GM18907 (cell line): ENCODE results near the gene ALK.

Source experiments
- ATAC-seq: cut with Tn5 transposase; IDR thresholded peaks from one replicate; pipeline ENCODE4 v1.9.1; 2021; ENCODE audit warnings: mild to moderate bottlenecking, moderate library complexity; ENCODE audit not compliant: unreplicated experiment

The ALK gene

DNA sequence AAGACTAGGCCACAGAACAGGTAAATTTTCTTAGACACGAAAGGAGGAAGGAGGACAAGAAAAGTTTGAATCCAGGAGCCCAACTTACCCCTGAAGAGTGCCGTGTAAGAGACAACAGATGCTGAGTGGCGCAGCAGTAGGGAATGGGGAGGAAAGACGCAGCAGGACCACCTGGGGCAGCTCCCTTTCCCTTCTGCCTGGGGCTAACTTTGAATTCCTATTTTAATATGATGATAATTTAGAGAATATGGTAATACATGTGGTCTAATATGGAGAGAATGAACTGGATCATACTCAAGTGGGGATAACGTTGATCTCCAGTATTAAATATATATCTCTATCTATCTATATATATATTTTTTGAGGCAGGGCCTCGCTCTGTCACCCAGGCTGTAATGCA is 736.9 kb downstream of the ALK start:
- no peak for ATAC-seq

DNA sequence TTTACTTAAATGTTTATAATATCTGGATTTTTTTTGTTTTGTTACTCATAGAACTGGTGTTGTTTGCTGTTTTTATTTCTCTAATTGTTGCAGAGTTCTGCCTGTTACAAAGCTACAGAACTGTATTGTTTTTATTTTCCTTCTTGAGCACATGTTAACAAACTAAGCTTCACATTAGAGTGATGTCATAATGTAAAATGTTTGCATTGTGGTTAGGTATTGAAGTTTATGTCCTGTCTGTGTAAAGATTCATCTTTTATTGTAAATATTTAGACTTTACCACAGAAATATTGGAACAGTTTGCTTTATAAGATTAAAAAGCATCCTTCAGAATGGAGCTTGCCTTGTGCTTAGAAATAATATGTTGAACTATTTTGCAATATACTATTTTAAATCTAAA is 738.5 kb downstream of the ALK start:
- ATAC-seq: no peak

DNA sequence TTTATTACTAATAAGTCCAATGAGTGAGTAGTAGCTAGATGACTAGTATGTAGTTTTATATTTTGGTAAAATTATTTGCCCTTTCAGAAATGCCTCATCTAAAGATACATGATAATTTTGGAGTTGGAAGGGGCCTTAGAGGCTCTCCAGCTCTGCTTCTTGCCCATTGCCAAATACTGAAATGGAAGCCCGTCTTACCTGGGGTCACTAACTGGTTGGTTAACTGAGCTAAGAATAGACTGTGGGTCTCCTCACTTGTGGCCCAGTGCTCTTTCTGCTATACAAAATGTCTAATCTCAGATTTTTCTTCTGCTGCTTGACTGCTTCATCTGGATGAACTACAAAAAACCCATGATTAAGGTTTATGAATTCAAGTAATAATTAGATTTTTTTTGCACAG is 739.1 kb downstream of the ALK start:
- no peak for ATAC-seq

- no peak for ATAC-seq
Observed at GRCh38 chr2:29175338-29175737, 746.0 kb downstream of the ALK start.

DNA sequence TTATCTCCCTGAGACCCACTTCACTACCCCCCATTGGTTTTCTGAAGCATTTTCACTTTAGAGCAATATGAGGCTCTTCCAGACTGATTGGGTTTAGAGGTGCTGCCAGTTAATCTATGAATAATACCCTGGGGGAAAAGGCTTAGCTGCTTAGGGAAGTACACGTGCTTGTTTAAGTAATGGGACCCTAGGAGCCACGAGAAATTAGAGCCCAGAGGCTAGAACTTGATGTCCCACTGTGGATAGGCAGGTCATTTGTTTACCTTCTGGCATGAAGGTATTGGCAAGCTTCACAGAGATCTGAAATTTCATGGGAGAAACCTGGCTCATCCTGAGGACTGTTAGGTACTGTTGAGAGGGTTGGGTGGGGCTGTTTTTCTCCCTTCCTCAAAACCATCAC is 746.4 kb downstream of the ALK start:
- ATAC-seq: no peak

GRCh38 chr2:29166242-29167039 is 754.9 kb downstream of the ALK start:
- no peak for ATAC-seq

GRCh38 chr2:29165362-29166241 is 755.8 kb downstream of the ALK start:
- ATAC-seq: no peak

DNA sequence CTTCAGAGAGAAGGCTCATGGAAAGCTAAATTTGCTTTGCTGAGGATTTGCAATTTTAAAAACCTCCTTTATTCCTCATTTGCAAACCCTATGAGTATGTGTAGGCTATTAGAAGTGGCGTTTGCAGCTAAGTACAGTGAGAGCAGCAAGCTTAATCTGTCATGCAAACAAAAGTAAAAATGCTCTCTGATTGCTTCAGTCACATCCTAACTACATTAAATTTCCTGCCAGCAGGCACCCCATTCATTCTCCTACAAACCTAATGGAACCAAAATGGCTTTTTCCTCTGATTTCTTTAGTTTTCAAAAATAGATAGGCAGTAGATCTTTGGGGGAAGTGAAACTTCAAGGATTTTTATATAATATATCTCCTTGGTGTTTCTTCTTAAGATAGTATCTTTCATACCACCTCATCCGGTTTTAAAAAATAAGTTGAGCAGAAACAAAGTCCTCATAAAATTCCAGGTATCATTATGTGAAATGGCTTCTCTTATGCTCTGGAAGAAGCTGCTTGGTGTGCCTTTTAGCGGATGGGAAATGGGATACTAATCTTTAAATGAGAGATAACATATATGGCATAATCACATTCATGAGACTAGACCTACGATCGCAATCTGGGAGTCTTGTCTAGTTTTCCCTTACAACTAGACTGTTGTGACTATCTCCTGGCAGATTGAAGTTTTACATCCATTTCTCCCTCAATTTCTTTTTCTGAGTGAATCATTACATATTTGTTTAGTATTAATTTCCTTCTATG is 757.1 kb downstream of the ALK start:
- no peak for ATAC-seq

GRCh38 chr2:29162204-29162928 is 759.0 kb downstream of the ALK start:
- no peak for ATAC-seq

DNA sequence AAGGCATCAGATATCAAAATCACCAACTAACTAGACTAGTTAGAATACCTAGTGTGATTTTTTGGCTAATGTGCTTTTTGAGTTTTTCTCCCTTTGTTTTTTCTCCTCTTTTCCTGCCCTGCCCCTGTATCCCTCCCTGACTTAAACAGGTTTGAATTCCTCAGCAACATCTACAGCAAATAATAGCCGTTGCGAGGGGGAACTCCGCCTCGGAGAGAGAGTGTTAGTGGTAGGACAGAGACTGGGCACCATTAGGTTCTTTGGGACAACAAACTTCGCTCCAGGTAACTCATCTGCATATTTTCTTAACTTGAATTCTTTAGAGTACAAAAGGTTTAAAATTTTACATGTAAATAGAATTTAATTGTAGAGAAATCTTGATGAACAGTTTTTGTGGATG is 761.2 kb downstream of the ALK start:
- ATAC-seq: no peak

DNA sequence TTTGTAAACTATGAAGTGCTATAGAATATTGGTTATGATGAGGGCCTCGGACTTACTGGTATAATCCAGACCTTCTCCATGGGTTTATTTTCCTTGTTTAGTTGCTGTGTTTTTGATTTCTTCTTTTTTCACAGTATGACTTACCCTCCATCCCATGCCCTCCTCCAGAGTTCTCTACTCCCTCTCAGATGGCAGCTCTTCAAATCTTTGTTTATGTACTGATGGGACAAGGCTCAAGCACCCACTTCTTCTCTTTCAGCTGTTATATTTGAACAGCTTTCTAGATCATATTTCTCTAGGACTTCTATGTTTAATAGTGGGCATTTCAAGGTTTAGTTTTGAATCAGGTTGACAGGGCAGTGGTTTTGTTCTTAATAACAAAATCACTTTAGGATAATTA is 762.3 kb downstream of the ALK start:
- no peak for ATAC-seq

GRCh38 chr2:29157131-29157530 is 764.3 kb downstream of the ALK start:
- no peak for ATAC-seq

DNA sequence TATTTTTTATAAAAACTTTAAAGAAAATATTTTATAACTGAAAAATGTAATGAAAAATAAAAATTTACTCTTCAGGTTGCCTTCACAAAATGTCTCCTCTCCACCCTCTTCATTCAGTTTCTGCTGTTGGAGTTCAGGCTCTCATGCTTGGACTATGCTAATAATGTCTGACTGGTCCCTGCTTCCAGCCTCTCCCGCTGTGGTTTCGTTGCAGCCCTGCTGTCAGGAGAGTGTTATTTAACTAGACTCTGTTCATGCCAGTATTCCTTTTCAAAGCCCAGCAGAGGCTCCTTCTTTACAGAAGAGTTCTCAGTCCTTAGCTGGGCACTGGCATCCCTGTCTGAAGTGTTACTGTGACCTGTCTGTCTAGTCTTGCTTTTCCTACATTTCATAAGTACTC is 765.8 kb downstream of the ALK start:
- ATAC-seq: no peak

GRCh38 chr2:29154610-29155009 is 766.8 kb downstream of the ALK start:
- no peak for ATAC-seq

GRCh38 chr2:29147963-29148362 is 773.4 kb downstream of the ALK start:
- no peak for ATAC-seq

GRCh38 chr2:29146197-29146596 is 775.2 kb downstream of the ALK start:
- ATAC-seq: no peak

DNA sequence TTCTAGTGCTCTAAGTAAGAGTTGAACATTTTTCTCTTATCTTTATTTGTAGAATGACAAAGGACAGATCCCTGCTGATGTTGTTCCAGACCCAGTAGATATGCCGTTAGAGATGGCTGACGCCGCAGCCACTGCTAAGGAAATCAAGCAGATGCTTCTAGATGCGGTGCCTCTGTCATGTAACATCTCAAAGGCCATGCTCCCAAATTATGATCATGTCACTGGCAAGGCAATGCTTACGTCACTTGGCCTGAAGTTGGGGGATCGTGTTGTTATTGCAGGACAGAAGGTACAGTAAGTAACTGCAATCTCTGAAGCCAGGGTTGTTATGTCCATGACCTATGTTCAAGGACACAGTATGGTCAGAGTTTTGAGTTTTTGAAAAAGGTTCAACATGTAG is 777.7 kb downstream of the ALK start:
- no peak for ATAC-seq
